GM19025 (cell line): Measurements from ENCODE around the gene ATXN1.

Source experiments
- ATAC-seq: cut with Tn5 transposase; IDR thresholded peaks from one replicate; pipeline ENCODE4 v1.9.1; 2021; ENCODE audit warnings: mild to moderate bottlenecking, low read depth, moderate library complexity; ENCODE audit not compliant: unreplicated experiment

The ATXN1 gene

GRCh38 chr6:16659466-16660156, 101.6 kb downstream of the ATXN1 start:
- no peak for ATAC-seq

- no peak for ATAC-seq
Measured at GRCh38 chr6:16658348-16659034, 102.8 kb downstream of the ATXN1 start.

GRCh38 chr6:16657768-16658167, 103.5 kb downstream of the ATXN1 start:
- peak; percentile 43 for ATAC-seq

GRCh38 chr6:16656451-16656850, 104.8 kb downstream of the ATXN1 start:
- no peak for ATAC-seq

- no peak for ATAC-seq
Measured at GRCh38 chr6:16654701-16655100, 106.6 kb downstream of the ATXN1 start.

GRCh38 chr6:16653226-16653625, 108.0 kb downstream of the ATXN1 start:
- no peak for ATAC-seq

GRCh38 chr6:16651871-16652270, 109.4 kb downstream of the ATXN1 start:
- ATAC-seq, result peak; percentile 87

- ATAC-seq, result no peak
Measured at GRCh38 chr6:16649890-16650289, 111.4 kb downstream of the ATXN1 start.

GRCh38 chr6:16649241-16649640, 112.0 kb downstream of the ATXN1 start:
- no peak for ATAC-seq

- no peak for ATAC-seq
Measured at GRCh38 chr6:16648003-16648402, 113.3 kb downstream of the ATXN1 start.

- ATAC-seq, result no peak
Measured at GRCh38 chr6:16647422-16647821, 113.8 kb downstream of the ATXN1 start.

GRCh38 chr6:16644540-16645250, 116.6 kb downstream of the ATXN1 start:
- ATAC-seq, result no peak

- ATAC-seq, result no peak
Measured at GRCh38 chr6:16639684-16640480, 121.4 kb downstream of the ATXN1 start.

GRCh38 chr6:16637635-16638034, 123.6 kb downstream of the ATXN1 start:
- ATAC-seq, result no peak

- ATAC-seq, result peak; percentile 47
Measured at GRCh38 chr6:16635810-16636602, 125.3 kb downstream of the ATXN1 start.

- ATAC-seq, result no peak
Measured at GRCh38 chr6:16635291-16635809, 125.9 kb downstream of the ATXN1 start.

- no peak for ATAC-seq
Measured at GRCh38 chr6:16634855-16635254, 126.4 kb downstream of the ATXN1 start.

GRCh38 chr6:16633961-16634360, 127.3 kb downstream of the ATXN1 start:
- no peak for ATAC-seq

GRCh38 chr6:16633465-16633864, 127.8 kb downstream of the ATXN1 start:
- ATAC-seq, result no peak

- ATAC-seq, result no peak
Measured at GRCh38 chr6:16632101-16632500, 129.2 kb downstream of the ATXN1 start.
